ENCODE measurements around the gene BORCS6.

The BORCS6 gene

DNA sequence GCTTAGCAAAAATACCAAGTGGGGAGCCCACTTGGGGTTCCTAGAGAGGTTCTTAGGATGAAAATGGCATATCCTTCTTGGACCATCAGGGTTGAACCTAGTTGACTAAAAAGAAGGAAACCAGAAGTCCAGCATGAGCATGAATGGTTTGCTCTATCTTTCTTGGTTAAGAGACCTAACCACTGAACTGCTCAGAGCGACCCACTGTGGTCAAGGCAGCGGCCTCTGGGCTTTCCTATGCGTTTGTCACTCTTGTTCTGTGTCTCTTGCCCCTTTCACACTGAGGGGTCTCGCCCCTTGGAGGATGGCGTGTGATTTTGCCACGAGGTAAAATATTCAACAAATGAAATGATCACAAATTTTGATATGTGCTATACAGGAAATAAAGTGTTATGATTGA is 526 bp upstream of the BORCS6 start:
- peaks cover 32% of the 10 kb centered on the region for H3F3A ChIP-seq (ENCODE audit: insufficient read depth)
- no peaks in the 10 kb centered on the region for H3K9me3 ChIP-seq (ENCODE audit: insufficient read depth, low read length)
- H3K27ac ChIP-seq (ENCODE audit: low read depth, low read length), result peak overlapping the region; percentile 54
- H3K4me2 ChIP-seq (ENCODE audit: low read depth, low read length, poor library complexity, severe bottlenecking), result peak overlapping the region; percentile 74
- no peak for TF ChIP-seq EZH2phosphoT487 (conservative IDR thresholded peaks at IDR 0.05; ENCODE audit: low read length)
- TF ChIP-seq, protein P1, sequence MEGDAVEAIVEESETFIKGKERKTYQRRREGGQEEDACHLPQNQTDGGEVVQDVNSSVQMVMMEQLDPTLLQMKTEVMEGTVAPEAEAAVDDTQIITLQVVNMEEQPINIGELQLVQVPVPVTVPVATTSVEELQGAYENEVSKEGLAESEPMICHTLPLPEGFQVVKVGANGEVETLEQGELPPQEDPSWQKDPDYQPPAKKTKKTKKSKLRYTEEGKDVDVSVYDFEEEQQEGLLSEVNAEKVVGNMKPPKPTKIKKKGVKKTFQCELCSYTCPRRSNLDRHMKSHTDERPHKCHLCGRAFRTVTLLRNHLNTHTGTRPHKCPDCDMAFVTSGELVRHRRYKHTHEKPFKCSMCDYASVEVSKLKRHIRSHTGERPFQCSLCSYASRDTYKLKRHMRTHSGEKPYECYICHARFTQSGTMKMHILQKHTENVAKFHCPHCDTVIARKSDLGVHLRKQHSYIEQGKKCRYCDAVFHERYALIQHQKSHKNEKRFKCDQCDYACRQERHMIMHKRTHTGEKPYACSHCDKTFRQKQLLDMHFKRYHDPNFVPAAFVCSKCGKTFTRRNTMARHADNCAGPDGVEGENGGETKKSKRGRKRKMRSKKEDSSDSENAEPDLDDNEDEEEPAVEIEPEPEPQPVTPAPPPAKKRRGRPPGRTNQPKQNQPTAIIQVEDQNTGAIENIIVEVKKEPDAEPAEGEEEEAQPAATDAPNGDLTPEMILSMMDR (IDR thresholded peaks at IDR 0.05; ENCODE audit: insufficient read depth, low read length, poor library complexity, severe bottlenecking), result no peak
- no peaks in the 10 kb centered on the region for H3K9me2 ChIP-seq (replicated peaks; ENCODE audit: insufficient read depth, low read length)
- H3K36me3 ChIP-seq (ENCODE audit: low read length), result no peaks in the 10 kb centered on the region
- no peaks in the 10 kb centered on the region for H4K20me1 ChIP-seq (ENCODE audit: low read depth, low read length)
- H3K79me2 ChIP-seq (ENCODE audit: insufficient read depth, low read length), result peaks cover 13% of the 10 kb centered on the region; the same call in 1 of the 2 replicates
- H3K4me3 ChIP-seq (ENCODE audit: insufficient read depth, low read length, poor library complexity, severe bottlenecking), result peak overlapping the region; percentile 49
- peak overlapping the region; percentile 75 for H3K9ac ChIP-seq (ENCODE audit: low read length)
- no peaks in the 10 kb centered on the region for H3K27me3 ChIP-seq (ENCODE audit: low read length)
- H2AFZ ChIP-seq (ENCODE audit: low read depth, low read length, severe bottlenecking), result peak overlapping the region; percentile 53

GRCh38 chr17:8189041-8189710 is 804 bp downstream of the BORCS6 start:
- H4K20me1 ChIP-seq (ENCODE audit: low read depth, low read length), result no peaks in the 10 kb centered on the region
- H3K9me2 ChIP-seq (replicated peaks; ENCODE audit: insufficient read depth, low read length), result no peaks in the 10 kb centered on the region
- no peak for TF ChIP-seq EZH2phosphoT487 (conservative IDR thresholded peaks at IDR 0.05; ENCODE audit: low read length)
- TF ChIP-seq, protein P1 (IDR thresholded peaks at IDR 0.05; ENCODE audit: insufficient read depth, low read length, poor library complexity, severe bottlenecking), result no peak
- peak overlapping the region; percentile 79 for H3K27ac ChIP-seq (ENCODE audit: low read depth, low read length)
- no peaks in the 10 kb centered on the region for H3K36me3 ChIP-seq (ENCODE audit: low read length)
- no peaks in the 10 kb centered on the region for H3K27me3 ChIP-seq (ENCODE audit: low read length)
- no peaks in the 10 kb centered on the region for H3K9me3 ChIP-seq (ENCODE audit: insufficient read depth, low read length)
- peaks cover 32% of the 10 kb centered on the region for H3F3A ChIP-seq (ENCODE audit: insufficient read depth)
- peak overlapping the region; percentile 75 for H3K9ac ChIP-seq (ENCODE audit: low read length)
- H3K79me2 ChIP-seq (ENCODE audit: insufficient read depth, low read length), result peaks cover 13% of the 10 kb centered on the region; the same call in 1 of the 2 replicates
- H3K4me2 ChIP-seq (ENCODE audit: low read depth, low read length, poor library complexity, severe bottlenecking), result peak overlapping the region; percentile 78
- H3K4me3 ChIP-seq (ENCODE audit: insufficient read depth, low read length, poor library complexity, severe bottlenecking), result peak overlapping the region; percentile 84
- H2AFZ ChIP-seq (ENCODE audit: low read depth, low read length, severe bottlenecking), result peak overlapping the region; percentile 55

GRCh38 chr17:8188263-8188839 is 1.6 kb downstream of the BORCS6 start:
- H3K9ac ChIP-seq (ENCODE audit: low read length), result peak overlapping the region; percentile 75
- H4K20me1 ChIP-seq (ENCODE audit: low read depth, low read length), result no peaks in the 10 kb centered on the region
- TF ChIP-seq, protein P1 (IDR thresholded peaks at IDR 0.05; ENCODE audit: insufficient read depth, low read length, poor library complexity, severe bottlenecking), result no peak
- TF ChIP-seq EZH2phosphoT487 (conservative IDR thresholded peaks at IDR 0.05; ENCODE audit: low read length), result no peak
- H3K4me2 ChIP-seq (ENCODE audit: low read depth, low read length, poor library complexity, severe bottlenecking), result peak overlapping the region; percentile 78
- no peak overlapping the region for H2AFZ ChIP-seq (ENCODE audit: low read depth, low read length, severe bottlenecking)
- peaks cover 13% of the 10 kb centered on the region; the same call in 1 of the 2 replicates for H3K79me2 ChIP-seq (ENCODE audit: insufficient read depth, low read length)
- H3K36me3 ChIP-seq (ENCODE audit: low read length), result no peaks in the 10 kb centered on the region
- no peaks in the 10 kb centered on the region for H3K27me3 ChIP-seq (ENCODE audit: low read length)
- H3K4me3 ChIP-seq (ENCODE audit: insufficient read depth, low read length, poor library complexity, severe bottlenecking), result peak overlapping the region; percentile 84
- H3K9me2 ChIP-seq (replicated peaks; ENCODE audit: insufficient read depth, low read length), result no peaks in the 10 kb centered on the region
- H3K9me3 ChIP-seq (ENCODE audit: insufficient read depth, low read length), result no peaks in the 10 kb centered on the region
- peak overlapping the region; percentile 86 for H3K27ac ChIP-seq (ENCODE audit: low read depth, low read length)
- H3F3A ChIP-seq (ENCODE audit: insufficient read depth), result peaks cover 32% of the 10 kb centered on the region

All from SU-DHL-6 (cell line).